Muscle of arm (tissue), 12 donors: Measurements from ENCODE around the gene EPB41L4B. TPM values are rescaled to one million over a fixed set of nuclear protein-coding genes. Genes with fewer than 3 reads are reported as not detected.

Experiments
- DNase-seq: peaks from one replicate; pipeline ENCODE4 v3.0.0-alpha.2; 2013
- polyA plus RNA-seq, 12 donors: library from polyadenylated mRNA; unstranded; fragments of 120-200 nt; gene quantifications; one replicate each; pipeline ENCODE4 v1.2.1, GENCODE V29; 2013; ENCODE audit not compliant: insufficient read length in 12 of 12

Gene EPB41L4B
- polyA plus RNA-seq, 12 donors = 6.5 to 17.4 (median 10.4) TPM; not detected in 1

GRCh38 chr9:109122726-109123621 is 197.9 kb downstream of the EPB41L4B start:
- no peak for DNase-seq

Other genes starting within 250 kb of the EPB41L4B start
- gene TMEM245, start 201.1 kb downstream of the EPB41L4B start, polyA plus RNA-seq = 100 to 1,000 TPM in 1 of 12 donors, 10 to 100 TPM in 11; 31.1 to 276 (median 48.3) TPM
- gene FRRS1L, start 153.8 kb downstream of the EPB41L4B start, polyA plus RNA-seq = 1 to 10 TPM in 9 of 12 donors, under 1 TPM in 2, not detected in 1; 0.60 to 6.6 (median 1.6) TPM
- gene PTPN3, start 177.2 kb upstream of the EPB41L4B start, polyA plus RNA-seq = 1 to 10 TPM in 11 of 12 donors, not detected in 1; 2.7 to 7.3 (median 3.7) TPM